Naive B cell (primary cell): ENCODE results near the gene PHACTR3. TPM values are rescaled to one million over a fixed set of nuclear protein-coding genes. Genes with fewer than 3 reads are reported as not detected.

Experiments
- ATAC-seq, 2 donors: fragments of 150-1000 bp; cut with Tn5 transposase; 2 replicates each; pipeline ENCODE4 v1.10.0; 2021; ENCODE audit warnings: low read depth in 2 of 2, mild to moderate bottlenecking in 2 of 2, moderate library complexity in 2 of 2
- DNase-seq: peaks from one replicate; pipeline ENCODE4 v3.0.0; 2022
- H3K27ac Mint-ChIP-seq, 6 donors: one replicate each; pipeline ENCODE4 v1.8.0; 2020 to 2022; ENCODE audit warnings: mild to moderate bottlenecking in 6 of 6, mixed read lengths in 6 of 6, moderate library complexity in 5 of 6, inconsistent platforms in 2 of 6
- H3K27me3 Mint-ChIP-seq, 3 donors: one replicate each; pipeline ENCODE4 v1.8.0; 2021 to 2022; ENCODE audit warnings: mixed read lengths in 3 of 3, mild to moderate bottlenecking in 1 of 3
- H3K36me3 Mint-ChIP-seq, 2 donors: one replicate each; pipeline ENCODE4 v1.8.0; 2020 to 2022; ENCODE audit warnings: mixed read lengths in 2 of 2, inconsistent platforms in 1 of 2, mild to moderate bottlenecking in 1 of 2
- H3K4me1 Mint-ChIP-seq, 3 donors: one replicate each; pipeline ENCODE4 v1.8.0; 2020 to 2022; ENCODE audit warnings: mixed read lengths in 3 of 3, inconsistent platforms in 1 of 3, mild to moderate bottlenecking in 1 of 3, moderate library complexity in 1 of 3
- H3K4me3 Mint-ChIP-seq, 8 donors: one replicate each; pipeline ENCODE4 v1.8.0; 2020 to 2022; ENCODE audit warnings: mild to moderate bottlenecking in 8 of 8, mixed read lengths in 8 of 8, moderate library complexity in 8 of 8, inconsistent platforms in 2 of 8
- H3K9me3 Mint-ChIP-seq, 7 donors: one replicate each; pipeline ENCODE4 v1.8.0; 2020 to 2022; ENCODE audit warnings: mixed read lengths in 7 of 7, mild to moderate bottlenecking in 5 of 7, inconsistent platforms in 2 of 7, moderate library complexity in 1 of 7
- polyA plus RNA-seq, 6 donors: library from polyadenylated mRNA; unstranded; fragments of 300-500 nt; fragmentation: Illumina TruSeq; gene quantifications; one replicate each; pipeline ENCODE4 v1.2.3, GENCODE V29; 2021; ENCODE audit warnings: low read depth in 6 of 6

Gene PHACTR3
- polyA plus RNA-seq, 6 donors from 2014 or later = not detected

GRCh38 chr20:59738851-59739250 lies 134.5 kb downstream of the PHACTR3 start:
- Mint-ChIP-seq H3K4me1 (peaks cover 0 to 2% (median 0%) of the 10 kb centered on the region in 3 donors), H3K27me3 (peaks cover 13 to 22% (median 18%) of the 10 kb centered on the region in 3 donors), H3K4me3 (no peak overlapping the region), H3K36me3 (no peaks in the 10 kb centered on the region), H3K9me3 (peaks cover 0 to 5% (median 2%) of the 10 kb centered on the region in 7 donors), H3K27ac (no peak overlapping the region)
- DNase-seq (no peak), ATAC-seq (no peak)

GRCh38 chr20:59740621-59741020 lies 136.3 kb downstream of the PHACTR3 start:
- no peaks in the 10 kb centered on the region for H3K36me3 Mint-ChIP-seq
- no peak for ATAC-seq

GRCh38 chr20:59741073-59741472 lies 136.7 kb downstream of the PHACTR3 start:
- H3K27ac Mint-ChIP-seq = no peak overlapping the region

More at GRCh38 chr20:59740621-59741020, 136.3 kb downstream of the PHACTR3 start:
- Mint-ChIP-seq H3K4me1 (peaks cover 0 to 2% (median 0%) of the 10 kb centered on the region in 3 donors), H3K4me3 (no peak overlapping the region), H3K9me3 (peaks cover 0 to 5% (median 2%) of the 10 kb centered on the region in 7 donors), H3K27ac (no peak overlapping the region), H3K27me3 (peaks cover 13 to 22% (median 18%) of the 10 kb centered on the region in 3 donors)
- no peak for DNase-seq

GRCh38 chr20:59742351-59743095 lies 138.2 kb downstream of the PHACTR3 start:
- H3K27me3 Mint-ChIP-seq = peaks cover 8 to 16% (median 12%) of the 10 kb centered on the region in 3 donors
- H3K9me3 Mint-ChIP-seq = peaks cover 0 to 5% (median 2%) of the 10 kb centered on the region in 7 donors
- H3K4me1 Mint-ChIP-seq = peaks cover 0 to 2% (median 0%) of the 10 kb centered on the region in 3 donors
- ATAC-seq (no peak), DNase-seq (no peak)
- no peak overlapping the region for H3K27ac Mint-ChIP-seq
- no peak overlapping the region for H3K4me3 Mint-ChIP-seq
- no peaks in the 10 kb centered on the region for H3K36me3 Mint-ChIP-seq

More at GRCh38 chr20:59741073-59741472, 136.7 kb downstream of the PHACTR3 start:
- Mint-ChIP-seq H3K36me3 (no peaks in the 10 kb centered on the region), H3K27me3 (peaks cover 13 to 22% (median 18%) of the 10 kb centered on the region in 3 donors), H3K9me3 (peaks cover 0 to 5% (median 2%) of the 10 kb centered on the region in 7 donors), H3K4me3 (no peak overlapping the region), H3K4me1 (peaks cover 0 to 2% (median 0%) of the 10 kb centered on the region in 3 donors)
- DNase-seq (no peak), ATAC-seq (no peak)

GRCh38 chr20:59743308-59743707 lies 139.0 kb downstream of the PHACTR3 start:
- Mint-ChIP-seq H3K36me3 (no peaks in the 10 kb centered on the region), H3K9me3 (peaks cover 0 to 4% (median under 1%) of the 10 kb centered on the region in 7 donors), H3K4me1 (peaks cover 0 to 2% (median 0%) of the 10 kb centered on the region in 3 donors), H3K27ac (no peak overlapping the region), H3K27me3 (peaks cover 8% of the 10 kb centered on the region in 3 donors), H3K4me3 (no peak overlapping the region)
- ATAC-seq (no peak), DNase-seq (no peak)

GRCh38 chr20:59743767-59744485 lies 139.6 kb downstream of the PHACTR3 start:
- DNase-seq = no peak
- no peak for ATAC-seq
- Mint-ChIP-seq H3K4me1 (peaks cover 0 to 2% (median 0%) of the 10 kb centered on the region in 3 donors), H3K9me3 (peaks cover 0 to 4% (median 0%) of the 10 kb centered on the region in 7 donors), H3K4me3 (no peak overlapping the region), H3K27ac (no peak overlapping the region), H3K27me3 (peaks cover 4 to 10% (median 8%) of the 10 kb centered on the region in 3 donors), H3K36me3 (no peaks in the 10 kb centered on the region)

- peaks cover 2 to 8% (median 8%) of the 10 kb centered on the region in 3 donors for H3K27me3 Mint-ChIP-seq
Observed at GRCh38 chr20:59744756-59745155, 140.4 kb downstream of the PHACTR3 start.

GRCh38 chr20:59745201-59745600 lies 140.9 kb downstream of the PHACTR3 start:
- Mint-ChIP-seq H3K4me1 (peaks cover 0 to 2% (median 0%) of the 10 kb centered on the region in 3 donors), H3K27me3 (peaks cover 0 to 13% (median 11%) of the 10 kb centered on the region in 3 donors), H3K27ac (peak overlapping the region in 1 of 6 donors; percentile 59), H3K4me3 (no peak overlapping the region), H3K9me3 (peaks cover 0 to 4% (median 0%) of the 10 kb centered on the region in 7 donors), H3K36me3 (no peaks in the 10 kb centered on the region)
- DNase-seq = no peak
- no peak for ATAC-seq

More at GRCh38 chr20:59744756-59745155, 140.4 kb downstream of the PHACTR3 start:
- H3K4me1 Mint-ChIP-seq = peaks cover 0 to 2% (median 0%) of the 10 kb centered on the region in 3 donors
- peaks cover 0 to 4% (median 0%) of the 10 kb centered on the region in 7 donors for H3K9me3 Mint-ChIP-seq
- no peak overlapping the region for H3K27ac Mint-ChIP-seq
- ATAC-seq (no peak), DNase-seq (no peak)
- no peak overlapping the region for H3K4me3 Mint-ChIP-seq
- H3K36me3 Mint-ChIP-seq = no peaks in the 10 kb centered on the region

- H3K4me1 Mint-ChIP-seq = peaks cover 0 to 2% (median 0%) of the 10 kb centered on the region in 3 donors
- H3K27ac Mint-ChIP-seq = no peak overlapping the region
- H3K27me3 Mint-ChIP-seq = peaks cover 0 to 18% (median 16%) of the 10 kb centered on the region in 3 donors
- peaks cover 0 to 4% (median 0%) of the 10 kb centered on the region in 7 donors for H3K9me3 Mint-ChIP-seq
- no peak overlapping the region for H3K4me3 Mint-ChIP-seq
- ATAC-seq (no peak), DNase-seq (no peak)
- no peaks in the 10 kb centered on the region for H3K36me3 Mint-ChIP-seq
Observed at GRCh38 chr20:59745716-59746115, 141.4 kb downstream of the PHACTR3 start.

- peaks cover 0 to 21% (median 20%) of the 10 kb centered on the region in 3 donors for H3K27me3 Mint-ChIP-seq
- H3K4me1 Mint-ChIP-seq = peaks cover 0 to 2% (median 0%) of the 10 kb centered on the region in 3 donors
- ATAC-seq (no peak), DNase-seq (no peak)
- no peak overlapping the region for H3K27ac Mint-ChIP-seq
- H3K9me3 Mint-ChIP-seq = peaks cover 0 to 4% (median 0%) of the 10 kb centered on the region in 7 donors
- H3K4me3 Mint-ChIP-seq = no peak overlapping the region
- no peaks in the 10 kb centered on the region for H3K36me3 Mint-ChIP-seq
Observed at GRCh38 chr20:59746155-59746554, 141.8 kb downstream of the PHACTR3 start.

- H3K4me1 Mint-ChIP-seq = peaks cover 6 to 10% (median 9%) of the 10 kb centered on the region in 3 donors
- no peak overlapping the region for H3K4me3 Mint-ChIP-seq
- no peaks in the 10 kb centered on the region for H3K36me3 Mint-ChIP-seq
- peaks cover 0 to 4% (median 0%) of the 10 kb centered on the region in 7 donors for H3K9me3 Mint-ChIP-seq
- ATAC-seq (no peak), DNase-seq (no peak)
- H3K27ac Mint-ChIP-seq = no peak overlapping the region
- peaks cover 5 to 20% (median 13%) of the 10 kb centered on the region in 3 donors for H3K27me3 Mint-ChIP-seq
Observed at GRCh38 chr20:59747671-59748515, 143.6 kb downstream of the PHACTR3 start.

- ATAC-seq = no peak
- Mint-ChIP-seq H3K4me1 (peaks cover 12 to 16% (median 14%) of the 10 kb centered on the region in 3 donors), H3K27me3 (peaks cover 5 to 25% (median 13%) of the 10 kb centered on the region in 3 donors)
Observed at GRCh38 chr20:59748619-59749191, 144.4 kb downstream of the PHACTR3 start.

More at GRCh38 chr20:59748619-59749191, 144.4 kb downstream of the PHACTR3 start:
- DNase-seq = no peak
- H3K36me3 Mint-ChIP-seq = no peaks in the 10 kb centered on the region
- H3K9me3 Mint-ChIP-seq = peaks cover 0 to 4% (median 0%) of the 10 kb centered on the region in 7 donors
- no peak overlapping the region for H3K4me3 Mint-ChIP-seq
- no peak overlapping the region for H3K27ac Mint-ChIP-seq
